Measurements from ENCODE around the gene EXOC4.
"Not testable (repeated sequence)": the region's sequence is repeated elsewhere in the genome, so short reads cannot be mapped to it uniquely, and the experiment has no call there.

Gene EXOC4

GRCh38 chr7:133994100-133994499 is 741.2 kb downstream of the EXOC4 start:
- not testable (repeated sequence) for H3K4me3 ChIP-seq (ENCODE audit: low read length); H3K36me3 ChIP-seq (ENCODE audit: insufficient read depth, low read length); H3K27me3 ChIP-seq (ENCODE audit: insufficient read depth, low read length); H3K4me1 ChIP-seq (ENCODE audit: insufficient read depth, low read length); H2AFZ ChIP-seq (ENCODE audit: low read depth, low read length); H3K9me3 ChIP-seq (ENCODE audit: low read length)

- Histone ChIP-seq H3K4me3 (ENCODE audit: low read length) (no peak overlapping the region), H3K9me3 (ENCODE audit: low read length) (no peaks in the 10 kb centered on the region), H2AFZ (ENCODE audit: low read depth, low read length) (no peak overlapping the region), H3K4me1 (ENCODE audit: insufficient read depth, low read length) (no peaks in the 10 kb centered on the region), H3K27me3 (ENCODE audit: insufficient read depth, low read length) (no peaks in the 10 kb centered on the region), H3K36me3 (ENCODE audit: insufficient read depth, low read length) (no peaks in the 10 kb centered on the region)
Observed at GRCh38 chr7:133997463-133997862, 744.6 kb downstream of the EXOC4 start.

- no peaks in the 10 kb centered on the region for H3K27me3 ChIP-seq (ENCODE audit: insufficient read depth, low read length)
- H3K4me1 ChIP-seq (ENCODE audit: insufficient read depth, low read length), result no peaks in the 10 kb centered on the region
- H3K36me3 ChIP-seq (ENCODE audit: insufficient read depth, low read length), result no peaks in the 10 kb centered on the region
- no peak overlapping the region for H2AFZ ChIP-seq (ENCODE audit: low read depth, low read length)
- no peak overlapping the region for H3K4me3 ChIP-seq (ENCODE audit: low read length)
- H3K9me3 ChIP-seq (ENCODE audit: low read length), result no peaks in the 10 kb centered on the region
Observed at GRCh38 chr7:133999178-133999577, 746.3 kb downstream of the EXOC4 start.

GRCh38 chr7:134004829-134005505 is 752.1 kb downstream of the EXOC4 start:
- Histone ChIP-seq H3K4me3 (ENCODE audit: low read length) (no peak overlapping the region), H3K36me3 (ENCODE audit: insufficient read depth, low read length) (no peaks in the 10 kb centered on the region), H3K27me3 (ENCODE audit: insufficient read depth, low read length) (no peaks in the 10 kb centered on the region), H3K9me3 (ENCODE audit: low read length) (no peaks in the 10 kb centered on the region), H3K4me1 (ENCODE audit: insufficient read depth, low read length) (no peaks in the 10 kb centered on the region), H2AFZ (ENCODE audit: low read depth, low read length) (no peak overlapping the region)

GRCh38 chr7:134009314-134010110 is 756.6 kb downstream of the EXOC4 start:
- no peaks in the 10 kb centered on the region for H3K27me3 ChIP-seq (ENCODE audit: insufficient read depth, low read length)
- H3K4me3 ChIP-seq (ENCODE audit: low read length), result no peak overlapping the region
- H3K36me3 ChIP-seq (ENCODE audit: insufficient read depth, low read length), result no peaks in the 10 kb centered on the region
- no peaks in the 10 kb centered on the region for H3K9me3 ChIP-seq (ENCODE audit: low read length)
- no peaks in the 10 kb centered on the region for H3K4me1 ChIP-seq (ENCODE audit: insufficient read depth, low read length)
- H2AFZ ChIP-seq (ENCODE audit: low read depth, low read length), result no peak overlapping the region

GRCh38 chr7:134013249-134013648 is 760.4 kb downstream of the EXOC4 start:
- no peaks in the 10 kb centered on the region for H3K27me3 ChIP-seq (ENCODE audit: insufficient read depth, low read length)
- no peaks in the 10 kb centered on the region for H3K9me3 ChIP-seq (ENCODE audit: low read length)
- H3K36me3 ChIP-seq (ENCODE audit: insufficient read depth, low read length), result no peaks in the 10 kb centered on the region
- H3K4me1 ChIP-seq (ENCODE audit: insufficient read depth, low read length), result no peaks in the 10 kb centered on the region
- no peak overlapping the region for H3K4me3 ChIP-seq (ENCODE audit: low read length)
- H2AFZ ChIP-seq (ENCODE audit: low read depth, low read length), result no peak overlapping the region

- Histone ChIP-seq H3K27me3 (ENCODE audit: insufficient read depth, low read length) (no peaks in the 10 kb centered on the region), H3K36me3 (ENCODE audit: insufficient read depth, low read length) (no peaks in the 10 kb centered on the region), H3K9me3 (ENCODE audit: low read length) (no peaks in the 10 kb centered on the region), H2AFZ (ENCODE audit: low read depth, low read length) (no peak overlapping the region), H3K4me1 (ENCODE audit: insufficient read depth, low read length) (no peaks in the 10 kb centered on the region), H3K4me3 (ENCODE audit: low read length) (no peak overlapping the region)
Observed at GRCh38 chr7:134014935-134015334, 762.1 kb downstream of the EXOC4 start.

GRCh38 chr7:134016223-134016941 is 763.5 kb downstream of the EXOC4 start:
- Histone ChIP-seq H3K36me3 (ENCODE audit: insufficient read depth, low read length) (no peaks in the 10 kb centered on the region), H3K4me3 (ENCODE audit: low read length) (no peak overlapping the region), H3K27me3 (ENCODE audit: insufficient read depth, low read length) (no peaks in the 10 kb centered on the region), H2AFZ (ENCODE audit: low read depth, low read length) (no peak overlapping the region), H3K4me1 (ENCODE audit: insufficient read depth, low read length) (no peaks in the 10 kb centered on the region), H3K9me3 (ENCODE audit: low read length) (no peaks in the 10 kb centered on the region)

GRCh38 chr7:134016942-134017303 is 764.0 kb downstream of the EXOC4 start:
- no peaks in the 10 kb centered on the region for H3K36me3 ChIP-seq (ENCODE audit: insufficient read depth, low read length)
- no peak overlapping the region for H2AFZ ChIP-seq (ENCODE audit: low read depth, low read length)
- H3K9me3 ChIP-seq (ENCODE audit: low read length), result no peaks in the 10 kb centered on the region
- H3K4me3 ChIP-seq (ENCODE audit: low read length), result no peak overlapping the region
- H3K4me1 ChIP-seq (ENCODE audit: insufficient read depth, low read length), result no peaks in the 10 kb centered on the region
- no peaks in the 10 kb centered on the region for H3K27me3 ChIP-seq (ENCODE audit: insufficient read depth, low read length)

- H3K4me3 ChIP-seq (ENCODE audit: low read length), result no peak overlapping the region
- H3K4me1 ChIP-seq (ENCODE audit: insufficient read depth, low read length), result no peaks in the 10 kb centered on the region
- no peaks in the 10 kb centered on the region for H3K36me3 ChIP-seq (ENCODE audit: insufficient read depth, low read length)
- no peaks in the 10 kb centered on the region for H3K27me3 ChIP-seq (ENCODE audit: insufficient read depth, low read length)
- no peak overlapping the region for H2AFZ ChIP-seq (ENCODE audit: low read depth, low read length)
- H3K9me3 ChIP-seq (ENCODE audit: low read length), result no peaks in the 10 kb centered on the region
Observed at GRCh38 chr7:134018306-134018705, 765.4 kb downstream of the EXOC4 start.

- Histone ChIP-seq H3K9me3 (ENCODE audit: low read length) (no peaks in the 10 kb centered on the region), H3K36me3 (ENCODE audit: insufficient read depth, low read length) (no peaks in the 10 kb centered on the region), H3K27me3 (ENCODE audit: insufficient read depth, low read length) (no peaks in the 10 kb centered on the region), H2AFZ (ENCODE audit: low read depth, low read length) (no peak overlapping the region), H3K4me1 (ENCODE audit: insufficient read depth, low read length) (no peaks in the 10 kb centered on the region), H3K4me3 (ENCODE audit: low read length) (no peak overlapping the region)
Observed at GRCh38 chr7:134019251-134019650, 766.4 kb downstream of the EXOC4 start.

GRCh38 chr7:134021836-134022235 is 769.0 kb downstream of the EXOC4 start:
- Histone ChIP-seq H3K4me3 (ENCODE audit: low read length) (no peak overlapping the region), H3K27me3 (ENCODE audit: insufficient read depth, low read length) (no peaks in the 10 kb centered on the region), H2AFZ (ENCODE audit: low read depth, low read length) (no peak overlapping the region), H3K9me3 (ENCODE audit: low read length) (no peaks in the 10 kb centered on the region), H3K36me3 (ENCODE audit: insufficient read depth, low read length) (no peaks in the 10 kb centered on the region), H3K4me1 (ENCODE audit: insufficient read depth, low read length) (no peaks in the 10 kb centered on the region)

GRCh38 chr7:134022286-134022911 is 769.5 kb downstream of the EXOC4 start:
- no peak overlapping the region for H3K4me3 ChIP-seq (ENCODE audit: low read length)
- H3K9me3 ChIP-seq (ENCODE audit: low read length), result no peaks in the 10 kb centered on the region
- no peaks in the 10 kb centered on the region for H3K27me3 ChIP-seq (ENCODE audit: insufficient read depth, low read length)
- no peak overlapping the region for H2AFZ ChIP-seq (ENCODE audit: low read depth, low read length)
- H3K4me1 ChIP-seq (ENCODE audit: insufficient read depth, low read length), result no peaks in the 10 kb centered on the region
- H3K36me3 ChIP-seq (ENCODE audit: insufficient read depth, low read length), result no peaks in the 10 kb centered on the region
